Choroid plexus epithelial cell (primary cell): ENCODE results near the gene IL12RB2.

Experiments
- DNase-seq: peaks from one replicate; pipeline ENCODE4 v3.0.0-alpha.2; 2010; ENCODE audit warnings: low read depth
- H3K4me3 ChIP-seq: 2 replicates; pipeline ENCODE4 v1.5.1; 2011; ENCODE audit warnings: low read depth, mild to moderate bottlenecking, control low read depth, low read length, moderate library complexity
- CTCF ChIP-seq: conservative IDR thresholded peaks from 2 replicates; pipeline ENCODE4 v1.5.1; 2011; ENCODE audit warnings: low read depth, mild to moderate bottlenecking, control low read depth, inconsistent platforms, low read length, moderate library complexity

Gene IL12RB2

GRCh38 chr1:67418839-67419586 lies 111.3 kb downstream of the IL12RB2 start:
- no peak for TF ChIP-seq CTCF
- no peak for DNase-seq
- H3K4me3 ChIP-seq = no peak overlapping the region

GRCh38 chr1:67420835-67421492 lies 113.3 kb downstream of the IL12RB2 start:
- TF ChIP-seq CTCF = no peak
- no peak overlapping the region for H3K4me3 ChIP-seq
- DNase-seq = no peak

GRCh38 chr1:67427465-67427864 lies 119.8 kb downstream of the IL12RB2 start:
- H3K4me3 ChIP-seq = peak overlapping the region; percentile 98
- no peak for TF ChIP-seq CTCF
- DNase-seq = no peak

GRCh38 chr1:67427947-67428346 lies 120.3 kb downstream of the IL12RB2 start:
- no peak for TF ChIP-seq CTCF
- H3K4me3 ChIP-seq = peak overlapping the region; percentile 98
- no peak for DNase-seq

- TF ChIP-seq CTCF = no peak
- DNase-seq = peak; percentile 22
- peak overlapping the region; percentile 98 for H3K4me3 ChIP-seq
Observed at GRCh38 chr1:67429011-67429527, 121.4 kb downstream of the IL12RB2 start.

GRCh38 chr1:67429528-67430357 lies 122.1 kb downstream of the IL12RB2 start:
- peak overlapping the region; percentile 98 for H3K4me3 ChIP-seq
- no peak for DNase-seq
- no peak for TF ChIP-seq CTCF
